Heart right ventricle (tissue), 16 donors: Measurements from ENCODE around the gene FAIM2. TPM values are rescaled to one million over a fixed set of nuclear protein-coding genes. Genes with fewer than 3 reads are reported as not detected.
"Not testable (repeated sequence)": the region's sequence is repeated elsewhere in the genome, so short reads cannot be mapped to it uniquely, and the experiment has no call there.

Experiments used
- ATAC-seq, 8 donors: fragments of 200-7000 bp; cut with Tn5 transposase; one replicate each; pipeline ENCODE4 v1.9.1; 2020; ENCODE audit warnings: mild to moderate bottlenecking in 8 of 8, moderate library complexity in 8 of 8, moderate number of reproducible peaks in 1 of 8
- DNase-seq, 2 donors: peaks; one replicate each; pipeline ENCODE4 v3.0.0-alpha.2; 2020
- H3K27ac ChIP-seq, 10 donors: fragments of 200-600 bp; sonication (generic) in 2 of 10; one replicate each; pipeline versions ENCODE4 v1.5.0 to v1.8.0; 2020 to 2022; ENCODE audit warnings: mild to moderate bottlenecking in 3 of 10
- H3K27me3 ChIP-seq, 7 donors: fragments of 200-600 bp; one replicate each; pipeline ENCODE4 v1.8.0; 2021 to 2022; ENCODE audit warnings: mild to moderate bottlenecking in 2 of 7
- H3K36me3 ChIP-seq, 9 donors: fragments of 200-600 bp; sonication (generic) in 1 of 9; one replicate each; pipeline versions ENCODE4 v1.5.0 to v1.8.0; 2020 to 2022; ENCODE audit warnings: mild to moderate bottlenecking in 2 of 9
- H3K4me1 ChIP-seq, 9 donors: fragments of 200-600 bp; sonication (generic) in 1 of 9; one replicate each; pipeline versions ENCODE4 v1.5.0 to v1.8.0; 2020 to 2022; ENCODE audit warnings: mild to moderate bottlenecking in 4 of 9
- H3K4me3 ChIP-seq, 10 donors: fragments of 200-600 bp; sonication (generic) in 2 of 10; one replicate each; pipeline versions ENCODE4 v1.5.0 to v1.8.0; 2020 to 2022; ENCODE audit warnings: mild to moderate bottlenecking in 7 of 10, moderate library complexity in 2 of 10
- H3K9me3 ChIP-seq, 11 donors: fragments of 200-600 bp in 10 of 11; sonication (generic) in 2 of 11; one replicate each; pipeline versions ENCODE4 v1.5.0 to v1.8.0; 2013 to 2022; ENCODE audit warnings: mild to moderate bottlenecking in 2 of 11, control low read depth in 1 of 11, moderate library complexity in 1 of 11
- CTCF ChIP-seq, 9 donors: fragments of 200-600 bp; sonication (generic) in 2 of 9; IDR thresholded peaks; one replicate each; pipeline versions ENCODE4 v1.5.0 to v1.8.0; 2021 to 2022; ENCODE audit warnings: antibody characterized with exemption in 9 of 9, mild to moderate bottlenecking in 5 of 9, moderate library complexity in 1 of 9
- WGBS, 2 donors: extraction: QIAGEN DNeasy Blood & Tissue Kit; methylation state at CpG; one replicate each; pipeline ENCODE4 v1.1.7; 2013; ENCODE audit warnings: inconsistent platforms in 1 of 2; 5-methylcytosine and 5-hydroxymethylcytosine counted together
- intact Hi-C, 10 donors: fragments of 100-400 bp; cut with DNase I; formaldehyde crosslinking; loops; one replicate each; pipeline versions ENCODE4 v1.11.1 to v1.14.2; 2022
- polyA plus RNA-seq, 2 donors: library from polyadenylated mRNA; stranded (reverse); fragments of 200-250 nt; gene quantifications; one replicate each; pipeline ENCODE4 v1.2.3, GENCODE V29; 2013
- total RNA-seq, 10 donors: library from RNA; stranded (reverse); fragmentation: NEBNext Ultra II Directional in 3 of 10; extraction: Animal tissue kit (Norgen Biotek cat#: 25700) in 3 of 10; gene quantifications; one replicate each; pipeline versions ENCODE4 v1.2.1 to v1.2.4, GENCODE V29; 2021 to 2023
- donor health status: Arrhythmogenic right ventricular cardiomyopathy.
- donor health status: ischemic (EF 13 %, LVEDD 7.1; RV severe dilation, severe dysfunction).
- donor health status: healthy with polysubstance abuse.
- donor health status: DM: no; HTN: yes; CAD: no.
- donor health status: DM: no; HTN: no; CAD: no.
- donor health status: ischemic (EF 25% LVEDD 6.9; RV normal size, moderate dysfunction).
- donor health status: ischemic (EF 25% LVEDD 5.7; RV mildly dilated, moderate dysfunction).
- donor health status: healthy.
- donor health status: DM: yes; HTN: yes; CAD: no.
- donor health status: Ischemic cardiomyopathy.
- donor health status: ischemic (EF 35%, LVEDD 5.7; RV mildly dilated, moderate dysfunction).
- donor health status: nonischemic (EF 11% LVEDD 7.7; RV severe dilation, severe dysfunction).
- donor health status: DM: yes; HTN: yes; CAD: no.
- donor health status: PGD.
- donor health status: ischemic (EF 29% LVEDD 5.4; RV normal size, mild dysfunction).
- donor health status: nonischemic (EF 23%, LVEDD 6.1; RV moderate dilation, normal function).

The FAIM2 gene
- total and polyA plus RNA-seq, 12 donors: 1.2 to 15.0 (median 3.5) TPM

DNA sequence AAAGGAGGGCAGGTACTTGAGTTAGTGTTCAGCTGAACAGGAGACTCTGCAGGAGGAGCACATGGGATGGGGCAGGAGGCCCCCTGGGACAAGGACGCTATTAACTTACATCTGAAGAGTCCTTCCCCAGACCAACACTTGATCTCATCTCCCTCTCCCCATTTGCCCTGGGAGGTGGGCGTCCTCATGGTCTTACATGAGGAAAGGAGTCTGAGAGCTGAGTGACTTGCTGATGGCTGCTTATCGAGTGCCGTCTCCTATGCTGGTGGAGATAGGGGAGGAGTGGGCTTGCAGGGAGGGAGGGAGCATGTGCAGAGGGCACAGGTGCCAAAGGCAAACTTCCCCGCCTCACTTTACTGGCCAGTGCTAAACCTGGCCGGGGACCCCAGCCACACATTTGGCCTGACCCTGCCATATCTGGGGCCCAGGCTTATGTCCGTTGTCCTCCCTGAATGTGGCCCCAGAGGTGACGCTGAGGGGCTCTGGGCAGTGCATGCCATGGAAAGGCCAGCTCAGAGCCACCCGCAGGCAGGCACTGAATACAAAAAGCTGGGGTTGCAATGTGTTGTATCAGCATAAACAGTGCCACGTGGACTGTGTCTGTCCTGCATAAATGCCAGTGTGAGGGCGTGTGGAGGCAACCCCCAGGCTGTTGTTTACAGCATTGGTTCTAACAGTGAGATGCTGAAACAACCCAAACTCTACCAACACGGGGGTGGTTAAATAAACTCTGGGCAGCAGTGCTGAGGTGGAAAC, 29.4 kb downstream of the FAIM2 start:
- no peak for DNase-seq
- Histone ChIP-seq H3K36me3 (no peaks in the 10 kb centered on the region), H3K27ac (no peak overlapping the region), H3K27me3 (no peaks in the 10 kb centered on the region), H3K9me3 (no peaks in the 10 kb centered on the region), H3K4me1 (peaks cover 5 to 27% (median 11%) of the 10 kb centered on the region in 9 donors), H3K4me3 (no peak overlapping the region)
- WGBS, 2 donors: 79 to 81% methylated on average over 12 of the region's 12 CpGs
- ATAC-seq: no peak
- no peak for TF ChIP-seq CTCF (IDR thresholded peaks at IDR 0.05)
- intact Hi-C loops: no loop called here

DNA sequence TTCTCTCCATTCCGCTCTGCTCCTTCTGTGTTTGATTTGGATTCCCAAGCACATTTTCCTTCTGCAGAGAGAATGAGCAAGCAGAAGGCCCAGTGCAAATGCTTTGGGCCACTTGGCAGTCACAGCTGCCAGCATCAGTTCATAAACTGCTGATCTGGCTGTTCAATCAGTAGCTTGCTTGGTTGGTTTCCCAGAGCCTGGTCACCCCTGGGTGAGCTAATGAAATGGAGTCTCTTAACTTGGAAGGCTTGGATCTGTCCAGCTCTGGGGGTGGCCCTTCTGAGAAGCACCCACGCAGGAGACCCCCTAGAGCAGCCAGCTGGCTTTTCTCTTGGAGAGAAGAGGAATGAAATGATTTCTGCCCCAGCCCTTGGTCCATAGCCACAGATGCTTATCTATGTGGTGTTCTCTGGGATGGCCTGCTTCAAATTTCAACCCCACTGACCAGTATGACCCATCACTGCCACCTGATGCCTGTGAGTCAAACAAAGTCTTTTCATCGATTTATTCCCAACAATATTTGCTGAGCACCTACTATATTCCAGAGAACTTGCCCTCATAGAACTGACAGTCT, 30.3 kb downstream of the FAIM2 start:
- no peak for TF ChIP-seq CTCF (IDR thresholded peaks at IDR 0.05)
- no peaks in the 10 kb centered on the region for H3K9me3 ChIP-seq
- DNase-seq (no peak), ATAC-seq (no peak)
- H3K27me3 ChIP-seq: no peaks in the 10 kb centered on the region
- intact Hi-C loops: no loop called here
- no peak overlapping the region for H3K27ac ChIP-seq
- peaks cover 10 to 36% (median 19%) of the 10 kb centered on the region in 9 donors for H3K4me1 ChIP-seq
- H3K4me3 ChIP-seq: no peak overlapping the region
- 86 to 88% methylated on average over 3 of the region's 3 CpGs for WGBS, 2 donors
- no peaks in the 10 kb centered on the region for H3K36me3 ChIP-seq

GRCh38 chr12:49872781-49873181, 30.9 kb downstream of the FAIM2 start:
- ATAC-seq: no peak
- WGBS, 2 donors: 74 to 77% methylated on average over 6 of the region's 6 CpGs
- TF ChIP-seq CTCF (IDR thresholded peaks at IDR 0.05): no peak
- DNase-seq: no peak
- Histone ChIP-seq H3K27ac (no peak overlapping the region), H3K36me3 (no peaks in the 10 kb centered on the region), H3K4me3 (no peak overlapping the region), H3K4me1 (peaks cover 17 to 43% (median 26%) of the 10 kb centered on the region in 9 donors), H3K9me3 (no peaks in the 10 kb centered on the region), H3K27me3 (no peaks in the 10 kb centered on the region)
- intact Hi-C loops: no loop called here

DNA sequence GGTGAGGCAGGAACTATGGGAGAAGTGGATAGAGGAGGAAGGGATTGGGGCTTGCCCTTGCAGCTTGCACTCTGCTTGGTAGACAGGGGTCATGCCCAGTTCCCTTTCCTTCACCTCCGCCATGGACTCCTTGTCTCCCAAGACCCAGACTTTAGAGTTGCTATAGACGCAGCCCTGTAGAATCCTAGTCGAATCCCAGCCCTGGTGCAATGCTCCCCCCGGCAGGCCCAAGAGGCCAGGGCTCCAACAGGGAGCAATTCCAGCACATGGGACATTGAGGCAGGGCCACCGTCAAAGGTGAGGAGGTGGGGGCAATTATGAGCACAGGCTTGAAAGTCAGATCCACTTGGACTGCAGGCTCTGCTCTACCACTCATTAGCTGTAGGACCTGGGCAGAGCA, 31.3 kb downstream of the FAIM2 start:
- WGBS, 2 donors: 93 to 94% methylated on average over 5 of the region's 5 CpGs
- TF ChIP-seq CTCF (IDR thresholded peaks at IDR 0.05): no peak
- intact Hi-C loops: no loop called here
- Histone ChIP-seq H3K27ac (no peak overlapping the region), H3K4me3 (no peak overlapping the region), H3K4me1 (peaks cover 21 to 47% (median 30%) of the 10 kb centered on the region in 9 donors), H3K9me3 (no peaks in the 10 kb centered on the region), H3K27me3 (no peaks in the 10 kb centered on the region), H3K36me3 (no peaks in the 10 kb centered on the region)
- no peak for DNase-seq
- ATAC-seq: no peak

DNA sequence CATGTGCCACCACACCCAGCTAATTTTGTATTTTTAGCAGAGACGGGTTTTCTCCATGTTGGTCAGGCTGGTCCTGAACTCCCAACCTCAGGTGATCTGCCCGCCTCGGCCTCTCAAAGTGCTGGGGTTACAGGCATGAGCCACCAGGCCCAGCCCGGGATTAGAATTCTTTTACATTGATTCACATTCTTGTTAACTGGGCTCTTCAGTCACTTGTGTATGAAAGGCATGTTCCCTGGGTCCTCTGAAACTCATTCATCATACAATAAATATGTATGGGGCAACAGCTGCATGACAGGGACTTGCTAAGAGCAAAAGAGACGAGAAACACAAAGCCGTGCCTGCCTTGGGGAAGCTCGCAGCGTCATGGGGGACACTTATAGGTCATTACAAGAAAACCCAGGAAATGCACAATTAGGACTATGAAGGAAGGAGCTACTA, 31.9 kb downstream of the FAIM2 start:
- H3K36me3 ChIP-seq, intact Hi-C loops, DNase-seq, H3K9me3 ChIP-seq, H3K4me3 ChIP-seq, ATAC-seq, H3K27ac ChIP-seq, H3K27me3 ChIP-seq: not testable (repeated sequence)
- peaks cover 22 to 52% (median 32%) of the 10 kb centered on the region in 9 donors for H3K4me1 ChIP-seq
- 95 to 96% methylated on average over 8 of the region's 8 CpGs for WGBS, 2 donors
